Nephron (organoid): ENCODE measurements around the gene PRR18.
A peak's percentile ranks its signal among the peaks of the same experiment; 100 is the strongest.

Experiments used
- H3K27ac Mint-ChIP-seq, 3 experiments: 2 replicates each; pipeline ENCODE4 v1.8.0; 2020; ENCODE audit warnings: mixed read lengths in 3 of 3, mild to moderate bottlenecking in 2 of 3, moderate library complexity in 1 of 3
- H3K27me3 Mint-ChIP-seq: 2 replicates; pipeline ENCODE4 v1.8.0; 2021; ENCODE audit warnings: low read depth, mild to moderate bottlenecking, moderate library complexity, mixed read lengths
- H3K36me3 Mint-ChIP-seq: 2 replicates; pipeline ENCODE4 v1.8.0; 2020; ENCODE audit warnings: low read depth, mixed read lengths
- H3K4me1 Mint-ChIP-seq: 2 replicates; pipeline ENCODE4 v1.8.0; 2020; ENCODE audit warnings: mixed read lengths
- H3K4me3 Mint-ChIP-seq, 3 experiments: 2 replicates each; pipeline ENCODE4 v1.8.0; 2020; ENCODE audit warnings: mild to moderate bottlenecking in 3 of 3, mixed read lengths in 3 of 3, moderate library complexity in 2 of 3
- H3K9me3 Mint-ChIP-seq: 2 replicates; pipeline ENCODE4 v1.8.0; 2020; ENCODE audit warnings: mixed read lengths
- CTCF ChIP-seq, 3 experiments: fragments of 200-600 bp; sonication (generic); IDR thresholded peaks; one replicate each; pipeline ENCODE4 v1.5.0; 2021; ENCODE audit warnings: antibody characterized with exemption in 3 of 3; ENCODE audit not compliant: unreplicated experiment in 3 of 3

PRR18 gene

DNA sequence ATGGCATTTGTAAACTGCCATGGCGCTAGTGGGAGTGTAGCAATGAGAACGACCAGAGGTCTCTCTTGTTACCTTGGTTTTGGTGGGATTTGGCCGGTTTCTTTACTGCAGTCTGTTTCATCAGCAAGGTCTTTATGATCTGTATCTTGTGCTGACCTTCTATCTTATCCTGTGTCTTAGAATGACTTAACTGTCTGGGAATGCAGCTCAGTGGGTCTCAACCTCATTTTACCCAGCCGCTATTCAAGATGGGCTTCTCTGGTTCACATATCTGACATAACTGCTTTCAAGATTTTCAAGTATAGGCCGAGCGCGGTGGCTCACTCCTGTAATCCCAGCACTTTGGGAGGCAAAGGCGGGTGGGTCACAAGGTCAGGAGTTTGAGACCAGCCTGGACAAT is 36.0 kb upstream of the PRR18 start:
- TF ChIP-seq CTCF (IDR thresholded peaks at IDR 0.05; ENCODE audit: unreplicated experiment in 3 of 3), result no peak
- Mint-ChIP-seq H3K4me1 (peaks cover 26% of the 10 kb centered on the region), H3K9me3 (peaks cover 12% of the 10 kb centered on the region), H3K36me3 (no peaks in the 10 kb centered on the region), H3K27ac (peak overlapping the region; percentile 15 to 55 (median 39)), H3K27me3 (peaks cover 5% of the 10 kb centered on the region), H3K4me3 (peak overlapping the region; percentile 61 to 87 (median 70))

DNA sequence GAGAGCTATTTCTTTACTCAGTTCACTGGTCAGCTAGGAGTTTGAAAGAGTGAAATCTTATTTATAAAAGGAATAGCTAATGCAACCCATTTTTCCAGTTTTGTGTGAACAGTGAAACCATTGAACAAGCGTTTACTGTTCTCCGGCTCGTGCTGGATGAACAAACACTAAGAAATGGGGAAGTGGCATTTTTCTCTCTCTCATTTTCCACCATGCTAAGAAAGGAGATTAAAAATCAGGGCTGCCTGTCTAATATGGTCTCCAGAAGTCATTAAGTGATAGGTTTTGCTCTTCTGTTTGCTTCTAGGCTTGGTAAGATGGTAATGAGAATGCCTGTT is 34.9 kb upstream of the PRR18 start:
- TF ChIP-seq CTCF (IDR thresholded peaks at IDR 0.05; ENCODE audit: unreplicated experiment in 3 of 3), result no peak
- H3K27ac Mint-ChIP-seq, result peak overlapping the region; percentile 35 to 84 (median 79)
- peaks cover 3% of the 10 kb centered on the region for H3K9me3 Mint-ChIP-seq
- H3K4me3 Mint-ChIP-seq, result peak overlapping the region; percentile 93 to 99 (median 95)
- no peaks in the 10 kb centered on the region for H3K36me3 Mint-ChIP-seq
- H3K27me3 Mint-ChIP-seq, result peaks cover 5% of the 10 kb centered on the region
- peaks cover 26% of the 10 kb centered on the region for H3K4me1 Mint-ChIP-seq

DNA sequence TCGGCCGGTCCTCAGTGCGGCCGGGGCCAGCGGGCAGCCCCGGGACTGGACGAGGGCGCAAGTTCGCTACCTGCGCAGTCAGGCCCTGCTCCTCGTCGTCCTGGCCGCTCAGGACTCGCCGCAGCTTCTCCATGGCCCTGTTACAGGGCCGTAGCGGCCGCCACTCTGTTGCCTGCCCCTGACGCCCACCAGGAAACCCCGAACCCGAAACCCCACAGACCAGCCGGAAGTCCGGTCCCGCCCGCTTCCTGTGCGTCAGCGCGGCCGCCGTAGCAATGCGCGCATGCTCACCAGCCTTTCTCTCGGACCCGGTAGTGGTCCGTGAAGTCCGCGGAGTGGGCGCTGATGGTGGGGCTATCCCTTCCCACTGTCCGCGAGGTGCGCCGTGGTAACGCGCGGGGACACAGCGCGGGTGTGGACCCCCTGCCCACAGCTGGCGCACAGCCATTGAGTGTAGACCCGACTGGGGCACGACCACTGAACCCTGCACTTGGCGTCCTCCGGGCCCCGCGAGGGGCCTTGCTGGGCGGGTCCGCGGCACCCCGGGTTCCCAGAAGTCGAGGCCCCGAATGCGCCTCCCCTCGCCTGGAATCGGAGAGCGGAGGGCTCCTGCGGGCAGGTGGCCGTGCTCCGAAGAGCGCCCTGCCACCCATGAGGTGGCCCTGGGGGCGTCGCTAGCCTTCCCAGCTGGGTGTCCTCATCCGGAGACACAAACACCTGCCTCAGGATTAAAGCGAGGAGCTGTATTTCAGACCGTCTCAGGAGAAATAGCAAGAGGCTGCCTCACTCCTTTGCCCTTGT is 34.4 kb upstream of the PRR18 start, which contains the start of gene SFT2D1:
Gene SFT2D1 (minus strand): TSS at position 197 of the 801 bp plus-strand sequence. CDS start 64 bp downstream, at position 133.
- TF ChIP-seq CTCF (IDR thresholded peaks at IDR 0.05; ENCODE audit: unreplicated experiment in 3 of 3), result no peak
- Mint-ChIP-seq H3K4me1 (peaks cover 27% of the 10 kb centered on the region), H3K27ac (peak within 1 kb of the TSS; percentile 77 to 88 (median 84)), H3K27me3 (peaks cover 5% of the 10 kb centered on the region), H3K4me3 (peak within 1 kb of the TSS; percentile 93 to 99 (median 95)), H3K36me3 (peaks cover 2% of the 10 kb centered on the region), H3K9me3 (no peaks in the 10 kb centered on the region)

- no peaks in the 10 kb centered on the region for H3K9me3 Mint-ChIP-seq
- peak overlapping the region; percentile 93 to 99 (median 95) for H3K4me3 Mint-ChIP-seq
- H3K36me3 Mint-ChIP-seq, result peaks cover 7% of the 10 kb centered on the region
- H3K27me3 Mint-ChIP-seq, result peaks cover 5% of the 10 kb centered on the region
- H3K27ac Mint-ChIP-seq, result peak overlapping the region; percentile 77 to 88 (median 83)
- TF ChIP-seq CTCF (IDR thresholded peaks at IDR 0.05; ENCODE audit: unreplicated experiment in 3 of 3), result no peak
- H3K4me1 Mint-ChIP-seq, result peaks cover 31% of the 10 kb centered on the region
These were observed 33.8 kb upstream of the PRR18 start for GRCh38 chr6:166341977-166342348.

DNA sequence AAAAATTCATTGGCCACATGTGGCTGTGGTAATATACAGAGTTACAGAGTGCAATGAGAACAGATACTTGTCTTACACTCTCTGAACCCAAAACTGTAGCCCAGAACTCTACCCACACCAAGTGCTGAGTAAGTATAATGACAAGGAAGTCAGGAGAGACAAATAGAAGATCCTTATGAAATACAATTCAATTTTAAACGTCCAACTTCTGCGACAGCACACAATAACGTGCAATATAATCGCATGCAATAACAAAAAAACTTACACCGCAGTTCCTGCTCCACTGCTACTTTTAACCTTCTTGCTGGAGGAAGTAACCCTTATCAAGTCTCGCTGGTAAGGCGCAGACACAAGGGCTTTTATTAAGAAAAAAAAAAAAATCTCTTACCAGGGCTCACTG is 33.3 kb upstream of the PRR18 start:
- Mint-ChIP-seq H3K36me3 (peaks cover 7% of the 10 kb centered on the region), H3K4me1 (peaks cover 31% of the 10 kb centered on the region), H3K27me3 (peaks cover 5% of the 10 kb centered on the region), H3K27ac (peak overlapping the region; percentile 77 to 88 (median 83)), H3K4me3 (peak overlapping the region; percentile 93 to 99 (median 95)), H3K9me3 (no peaks in the 10 kb centered on the region)
- TF ChIP-seq CTCF (IDR thresholded peaks at IDR 0.05; ENCODE audit: unreplicated experiment in 3 of 3), result no peak

GRCh38 chr6:166338854-166339253 is 30.7 kb upstream of the PRR18 start:
- no peak overlapping the region for H3K4me3 Mint-ChIP-seq
- peaks cover 32% of the 10 kb centered on the region for H3K4me1 Mint-ChIP-seq
- H3K9me3 Mint-ChIP-seq, result no peaks in the 10 kb centered on the region

More at GRCh38 chr6:166338854-166339253, 30.7 kb upstream of the PRR18 start:
- Mint-ChIP-seq H3K27me3 (no peaks in the 10 kb centered on the region), H3K27ac (no peak overlapping the region), H3K36me3 (peaks cover 18% of the 10 kb centered on the region)
- no peak for TF ChIP-seq CTCF (IDR thresholded peaks at IDR 0.05; ENCODE audit: unreplicated experiment in 3 of 3)
